ENCODE data around the gene SCAPER.
"Not testable (repeated sequence)": the region's sequence is repeated elsewhere in the genome, so short reads cannot be mapped to it uniquely, and the experiment has no call there.

Gene SCAPER

DNA sequence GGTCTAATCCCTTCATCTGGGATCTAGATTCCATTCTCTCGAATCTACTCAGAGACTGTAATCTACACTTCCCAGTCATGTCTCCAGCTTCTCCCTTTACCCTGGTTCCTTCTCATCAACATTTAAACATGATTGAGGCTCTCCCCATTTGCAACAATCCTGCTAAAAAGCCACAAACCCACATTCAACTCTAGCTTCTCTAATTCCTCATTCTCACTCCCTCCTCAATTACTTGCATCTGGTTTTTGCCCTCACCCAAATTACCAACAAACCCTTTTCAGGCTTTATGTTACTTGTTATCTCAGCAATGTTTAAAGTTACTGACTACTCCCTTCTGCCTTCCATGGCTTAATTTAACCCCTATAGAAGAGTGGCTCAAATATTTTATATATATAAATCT, 605.4 kb downstream of the SCAPER start:
- DNase-seq: no peak

DNA sequence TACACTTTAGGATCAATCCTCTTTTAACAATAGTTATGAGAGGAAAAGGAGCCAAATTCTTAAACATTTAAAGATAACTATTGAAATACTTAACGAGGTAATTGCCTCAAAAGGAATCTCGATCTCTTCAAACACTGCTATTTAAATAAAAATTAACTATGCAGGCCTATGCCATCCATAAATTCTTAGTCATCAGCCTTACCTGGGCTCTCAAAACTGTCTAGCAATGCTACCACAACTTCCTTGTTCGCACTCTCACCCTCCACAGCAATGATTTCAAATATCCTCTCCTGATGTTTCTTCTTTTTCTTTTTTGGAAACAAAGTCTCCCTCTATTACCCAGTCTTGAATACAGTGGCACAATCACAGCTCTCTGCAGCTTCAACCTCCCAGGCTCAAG, 606.2 kb downstream of the SCAPER start:
- no peak for DNase-seq

DNA sequence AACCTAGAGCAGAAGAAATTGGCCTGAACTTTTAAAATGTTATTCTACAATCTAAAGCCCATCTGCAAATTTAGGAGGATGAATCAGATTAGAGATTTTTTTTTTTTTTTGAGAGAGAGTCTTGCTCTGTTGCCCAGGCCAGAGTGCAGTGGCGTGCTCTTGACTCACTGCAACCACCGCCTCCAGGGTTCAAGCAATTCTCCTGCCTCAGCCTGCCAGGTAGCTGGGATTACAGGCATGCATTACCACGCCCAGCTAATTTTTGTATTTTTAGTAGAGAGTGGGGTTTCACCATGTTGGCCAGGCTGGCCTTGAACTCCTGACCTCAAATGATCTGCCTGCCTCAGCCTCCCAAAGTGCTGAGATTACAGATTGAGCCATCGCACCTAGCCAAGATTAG, 607.2 kb downstream of the SCAPER start:
- DNase-seq: not testable (repeated sequence)
